ENCODE results near the gene CENPH.
"Not testable (repeated sequence)": the region's sequence is repeated elsewhere in the genome, so short reads cannot be mapped to it uniquely, and the experiment has no call there.

The CENPH gene

DNA sequence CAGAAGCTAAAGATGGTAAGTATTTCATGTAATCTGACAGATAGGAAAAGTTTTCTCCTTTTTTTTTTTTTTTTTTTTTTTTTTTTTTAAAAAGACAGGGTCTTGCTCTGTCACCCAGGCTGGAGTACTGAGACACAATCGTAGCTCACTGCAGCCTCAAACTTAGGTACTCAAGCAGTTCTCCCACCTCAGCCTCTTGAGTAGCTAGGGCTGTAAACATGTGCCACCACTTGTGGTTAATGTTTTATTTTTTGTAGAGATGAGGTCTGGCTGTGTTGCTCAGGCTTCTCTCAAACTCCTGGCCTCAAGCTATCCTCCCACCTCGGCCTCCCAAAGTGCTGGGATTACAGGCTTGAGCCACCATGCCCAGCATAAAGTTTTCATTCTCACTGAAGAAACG, 63.1 kb downstream of the CENPH start:
- no peak for DNase-seq (ENCODE audit: low read depth)

- not testable (repeated sequence) for DNase-seq (ENCODE audit: low read depth)
Measured at GRCh38 chr5:69255940-69256339, 66.6 kb downstream of the CENPH start.

- DNase-seq (ENCODE audit: low read depth), result no peak
Measured at GRCh38 chr5:69257577-69257976, 68.2 kb downstream of the CENPH start.
